C4-2B (cell line): ENCODE data around the gene FRMD4A.

ENCODE experiments used
- CTCF ChIP-seq: fragments of 450-650 bp; conservative IDR thresholded peaks from 2 replicates; pipeline ENCODE4 v1.5.1; 2017; ENCODE audit warnings: mild to moderate bottlenecking
- ZFX ChIP-seq: fragments of 450-650 bp; IDR thresholded peaks from 2 replicates; pipeline ENCODE4 v1.6.1; 2017

GRCh38 chr10:14215641-14216040 is 115.1 kb downstream of the FRMD4A start:
- no peak for TF ChIP-seq CTCF
- TF ChIP-seq ZFX = no peak
